SU-DHL-6 (cell line): ENCODE data around the gene CACNB4.
"Not testable (repeated sequence)": the region's sequence is repeated elsewhere in the genome, so short reads cannot be mapped to it uniquely, and the experiment has no call there.

ENCODE experiments used
- H2AFZ ChIP-seq: fragments of 200-600 bp; sonication (generic); 2 replicates; pipeline ENCODE4 v1.6.1; 2014; ENCODE audit warnings: low read depth, mild to moderate bottlenecking, moderate library complexity, mixed read lengths, antibody characterized with exemption, low read length; ENCODE audit not compliant: severe bottlenecking
- H3F3A ChIP-seq: fragments of 200-600 bp; shearing (Covaris generic); 2 replicates; pipeline ENCODE4 v1.6.0; 2016; ENCODE audit warnings: antibody characterized with exemption, mild to moderate bottlenecking; ENCODE audit not compliant: insufficient read depth
- H3K27ac ChIP-seq: fragments of 200-600 bp; sonication (generic); 2 replicates; pipeline ENCODE4 v1.5.1; 2016; ENCODE audit warnings: low read depth, mild to moderate bottlenecking, low read length, moderate library complexity, mixed read lengths
- H3K27me3 ChIP-seq: fragments of 200-600 bp; sonication (generic), shearing (Covaris generic); 2 replicates; pipeline ENCODE4 v1.6.0; 2014; ENCODE audit warnings: mild to moderate bottlenecking, low read length
- H3K36me3 ChIP-seq: fragments of 200-600 bp; sonication (generic); 2 replicates; pipeline ENCODE4 v1.6.1; 2014; ENCODE audit warnings: mild to moderate bottlenecking, low read length, mixed read lengths
- H3K4me2 ChIP-seq: fragments of 300-600, 200-600 bp; shearing (Covaris generic), sonication (generic); 2 replicates; pipeline ENCODE4 v1.6.0; 2014; ENCODE audit warnings: low read length, low read depth, mild to moderate bottlenecking; ENCODE audit not compliant: poor library complexity, severe bottlenecking
- H3K4me3 ChIP-seq: fragments of 200-600 bp; sonication (generic); 2 replicates; pipeline ENCODE4 v1.5.1; 2014; ENCODE audit warnings: antibody characterized with exemption, low read length, mild to moderate bottlenecking, mixed read lengths; ENCODE audit not compliant: insufficient read depth, poor library complexity, severe bottlenecking
- H3K79me2 ChIP-seq: fragments of 200-600 bp; sonication (generic); 2 replicates; pipeline ENCODE4 v1.6.1; 2014; ENCODE audit warnings: mild to moderate bottlenecking, low read length, moderate library complexity; ENCODE audit not compliant: insufficient read depth
- H3K9ac ChIP-seq: fragments of 200-600 bp; sonication (generic); 2 replicates; pipeline ENCODE4 v1.7.0; 2014; ENCODE audit warnings: mild to moderate bottlenecking, low read length
- H3K9me2 ChIP-seq: fragments of 200-600 bp; sonication (generic); replicated peaks from 2 replicates; pipeline ENCODE4 v1.6.1; 2014; ENCODE audit warnings: low read length; ENCODE audit not compliant: insufficient read depth
- H3K9me3 ChIP-seq: fragments of 200-600 bp; sonication (generic); 2 replicates; pipeline ENCODE4 v1.6.1; 2014; ENCODE audit warnings: low read length, mixed read lengths; ENCODE audit not compliant: insufficient read depth
- H4K20me1 ChIP-seq: fragments of 200-600 bp; sonication (generic); 2 replicates; pipeline ENCODE4 v1.6.1; 2014; ENCODE audit warnings: low read depth, mild to moderate bottlenecking, antibody characterized with exemption, low read length, moderate library complexity, mixed read lengths
- EZH2phosphoT487 ChIP-seq: fragments of 200-600 bp; sonication (generic), shearing (Covaris generic); conservative IDR thresholded peaks from 2 replicates; pipeline ENCODE4 v1.6.1; 2018; ENCODE audit warnings: mild to moderate bottlenecking, antibody characterized with exemption, low read length, moderate library complexity, mixed read lengths
- TF ChIP-seq, protein P1 (sequence below): fragments of 200-600 bp; sonication (generic); IDR thresholded peaks from one replicate; pipeline ENCODE4 v1.5.1; 2017; ENCODE audit warnings: antibody characterized with exemption, mild to moderate bottlenecking, low read length, moderate library complexity; ENCODE audit not compliant: insufficient read depth, poor library complexity, severe bottlenecking

CACNB4 gene

DNA sequence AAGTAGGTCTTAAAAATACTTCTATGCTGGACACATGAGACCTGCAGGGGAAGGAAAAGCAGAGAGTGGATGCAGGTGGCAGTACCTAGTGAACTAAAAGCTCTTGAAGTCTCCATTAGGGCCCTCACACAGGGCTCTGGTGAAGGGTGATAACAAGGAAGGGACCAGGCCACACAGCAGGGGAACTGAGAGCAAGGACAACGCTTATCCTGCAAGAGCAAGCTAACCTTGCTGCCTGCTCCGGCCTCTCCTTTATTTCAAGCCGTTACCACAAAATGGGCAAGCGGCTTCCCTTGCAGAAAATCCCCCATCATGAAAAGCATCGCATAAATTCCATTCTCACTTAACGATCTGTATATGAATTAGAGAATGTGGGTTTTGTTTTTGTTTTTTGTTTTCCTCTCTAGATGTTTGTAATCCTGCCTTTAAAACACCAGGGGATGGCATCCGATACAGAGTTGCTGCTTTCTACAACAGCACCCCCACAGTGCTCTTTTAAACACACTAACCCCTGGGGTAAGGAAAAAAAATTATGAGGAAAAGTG, 64.5 kb downstream of the CACNB4 start:
- no peaks in the 10 kb centered on the region for H3K27me3 ChIP-seq
- TF ChIP-seq, protein P1, sequence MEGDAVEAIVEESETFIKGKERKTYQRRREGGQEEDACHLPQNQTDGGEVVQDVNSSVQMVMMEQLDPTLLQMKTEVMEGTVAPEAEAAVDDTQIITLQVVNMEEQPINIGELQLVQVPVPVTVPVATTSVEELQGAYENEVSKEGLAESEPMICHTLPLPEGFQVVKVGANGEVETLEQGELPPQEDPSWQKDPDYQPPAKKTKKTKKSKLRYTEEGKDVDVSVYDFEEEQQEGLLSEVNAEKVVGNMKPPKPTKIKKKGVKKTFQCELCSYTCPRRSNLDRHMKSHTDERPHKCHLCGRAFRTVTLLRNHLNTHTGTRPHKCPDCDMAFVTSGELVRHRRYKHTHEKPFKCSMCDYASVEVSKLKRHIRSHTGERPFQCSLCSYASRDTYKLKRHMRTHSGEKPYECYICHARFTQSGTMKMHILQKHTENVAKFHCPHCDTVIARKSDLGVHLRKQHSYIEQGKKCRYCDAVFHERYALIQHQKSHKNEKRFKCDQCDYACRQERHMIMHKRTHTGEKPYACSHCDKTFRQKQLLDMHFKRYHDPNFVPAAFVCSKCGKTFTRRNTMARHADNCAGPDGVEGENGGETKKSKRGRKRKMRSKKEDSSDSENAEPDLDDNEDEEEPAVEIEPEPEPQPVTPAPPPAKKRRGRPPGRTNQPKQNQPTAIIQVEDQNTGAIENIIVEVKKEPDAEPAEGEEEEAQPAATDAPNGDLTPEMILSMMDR = no peak
- no peak for TF ChIP-seq EZH2phosphoT487
- no peak overlapping the region for H3K9ac ChIP-seq
- no peak overlapping the region for H2AFZ ChIP-seq
- H3K4me2 ChIP-seq = no peak overlapping the region
- H3F3A ChIP-seq = no peaks in the 10 kb centered on the region
- no peak overlapping the region for H3K27ac ChIP-seq
- no peaks in the 10 kb centered on the region for H3K9me2 ChIP-seq
- no peak overlapping the region for H3K4me3 ChIP-seq
- H4K20me1 ChIP-seq = no peaks in the 10 kb centered on the region
- no peaks in the 10 kb centered on the region for H3K79me2 ChIP-seq
- H3K9me3 ChIP-seq = no peaks in the 10 kb centered on the region
- no peaks in the 10 kb centered on the region for H3K36me3 ChIP-seq

DNA sequence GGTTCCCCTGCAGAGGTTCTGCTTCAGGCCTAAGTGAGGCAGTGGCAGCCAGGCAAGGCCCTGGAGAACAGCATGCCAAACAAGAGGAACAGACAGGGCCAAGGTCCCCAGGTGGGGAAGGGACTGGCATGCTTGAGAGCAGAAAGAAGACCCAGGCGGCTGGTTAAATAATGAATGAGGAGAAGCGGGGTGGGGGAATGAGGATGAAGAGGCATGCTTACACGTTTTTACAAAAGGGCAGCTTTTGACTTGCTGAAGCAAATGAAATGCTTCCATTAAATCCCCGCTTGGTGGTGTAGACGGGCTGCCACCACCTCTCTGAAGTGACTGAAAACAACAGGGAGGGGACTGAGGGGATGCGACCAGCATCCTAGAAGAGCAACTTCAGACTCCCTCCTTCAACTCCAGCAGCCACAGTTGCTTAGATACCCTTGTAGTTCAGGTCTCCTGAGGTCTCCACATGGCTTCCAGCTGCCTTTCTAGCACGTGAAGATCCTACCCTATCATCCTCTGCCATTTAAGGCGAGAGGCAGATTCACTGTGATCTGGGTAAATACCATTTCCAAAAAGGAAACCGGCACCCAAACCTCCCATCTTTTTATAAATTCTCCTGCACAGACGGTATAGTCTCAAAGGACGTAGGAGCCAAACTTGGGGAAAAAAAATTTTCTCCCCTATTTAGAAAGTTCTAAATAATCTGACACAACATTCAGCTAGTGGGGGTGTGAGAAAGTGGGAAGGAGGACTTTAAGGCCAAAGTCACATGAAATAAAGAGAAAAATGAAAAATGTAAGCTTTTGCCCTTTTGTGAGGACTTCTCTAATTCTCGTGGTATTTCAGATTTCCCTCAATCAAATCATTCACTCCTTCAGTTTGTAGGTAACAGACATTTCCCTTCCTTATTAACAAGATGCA, 65.6 kb downstream of the CACNB4 start:
- Histone ChIP-seq H3K79me2 (no peaks in the 10 kb centered on the region), H2AFZ (no peak overlapping the region), H3K9me3 (no peaks in the 10 kb centered on the region), H3K9ac (no peak overlapping the region), H3K36me3 (no peaks in the 10 kb centered on the region), H3K27me3 (no peaks in the 10 kb centered on the region), H3K9me2 (no peaks in the 10 kb centered on the region), H4K20me1 (no peaks in the 10 kb centered on the region), H3K27ac (no peak overlapping the region), H3K4me3 (no peak overlapping the region), H3K4me2 (no peak overlapping the region), H3F3A (no peaks in the 10 kb centered on the region)
- TF ChIP-seq, protein P1 = no peak
- no peak for TF ChIP-seq EZH2phosphoT487

DNA sequence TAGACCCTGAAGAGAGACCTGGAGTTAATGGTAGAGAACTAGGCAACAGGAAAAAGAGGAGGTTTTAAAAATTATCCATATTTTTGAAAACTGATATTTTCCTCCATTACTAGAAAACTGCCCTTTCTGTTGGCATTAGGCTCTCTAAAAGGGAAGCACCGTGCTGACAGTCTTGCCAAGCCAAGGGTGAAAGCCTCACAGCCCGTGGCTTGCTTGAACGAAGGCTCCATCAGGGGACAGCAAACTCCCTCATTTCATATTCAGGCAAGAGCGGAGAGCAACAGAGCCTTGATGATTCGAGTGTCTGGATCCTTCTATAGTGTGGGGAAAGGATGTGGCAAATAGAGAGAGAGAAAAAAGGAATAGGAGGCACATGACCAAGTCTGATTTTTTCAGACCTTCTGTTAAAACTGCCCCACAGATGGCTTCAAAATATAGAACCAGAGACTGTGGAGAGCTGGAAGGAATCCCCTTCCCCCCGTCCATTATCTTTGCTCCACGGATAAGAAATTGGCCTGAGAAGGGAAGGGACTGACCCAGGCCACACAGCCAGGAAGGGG, 67.0 kb downstream of the CACNB4 start:
- Histone ChIP-seq H3K79me2 (no peaks in the 10 kb centered on the region), H3F3A (no peaks in the 10 kb centered on the region), H3K4me2 (no peak overlapping the region), H2AFZ (no peak overlapping the region), H3K9me3 (no peaks in the 10 kb centered on the region), H3K27me3 (no peaks in the 10 kb centered on the region), H3K9ac (no peak overlapping the region), H4K20me1 (no peaks in the 10 kb centered on the region), H3K9me2 (no peaks in the 10 kb centered on the region), H3K36me3 (no peaks in the 10 kb centered on the region), H3K27ac (no peak overlapping the region), H3K4me3 (no peak overlapping the region)
- TF ChIP-seq, protein P1 = no peak
- TF ChIP-seq EZH2phosphoT487 = no peak

DNA sequence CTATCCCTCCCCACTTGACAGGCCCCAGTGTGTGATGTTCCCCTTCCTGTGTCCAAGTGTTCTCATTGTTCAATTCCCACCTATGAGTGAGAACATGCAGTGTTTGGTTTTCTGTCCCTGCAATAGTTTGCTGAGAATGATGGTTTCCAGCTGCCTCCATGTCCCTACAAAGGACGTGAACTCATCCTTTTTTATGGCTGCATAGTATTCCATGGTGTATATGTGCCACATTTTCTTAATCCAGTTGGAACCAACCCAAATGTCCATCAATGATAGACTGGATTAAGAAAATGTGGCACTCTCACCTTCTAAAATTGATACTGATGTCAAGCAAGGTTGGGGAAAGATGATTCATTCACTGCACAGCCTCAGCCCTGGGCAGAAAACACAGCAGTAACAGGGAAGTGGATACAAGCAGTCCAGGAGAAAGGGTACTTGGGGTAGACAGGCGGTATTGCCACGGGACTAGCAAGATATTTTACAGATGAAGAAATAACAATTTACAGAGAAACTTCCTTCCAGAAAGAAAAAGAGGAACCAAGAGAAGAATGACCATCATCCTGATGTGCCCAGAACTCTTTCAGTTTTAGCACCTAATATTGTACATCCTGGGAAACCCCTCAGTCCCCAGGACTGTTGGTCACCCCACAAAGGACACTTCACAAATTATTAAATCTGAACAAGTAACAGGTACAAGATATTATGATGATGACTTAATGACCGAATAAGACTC, 68.1 kb downstream of the CACNB4 start:
- not testable (repeated sequence) for H3K27me3 ChIP-seq, H3K4me2 ChIP-seq, H3K36me3 ChIP-seq, H3K9me3 ChIP-seq, H3K9me2 ChIP-seq, H4K20me1 ChIP-seq, H2AFZ ChIP-seq, H3K27ac ChIP-seq, H3F3A ChIP-seq, H3K79me2 ChIP-seq, H3K9ac ChIP-seq, H3K4me3 ChIP-seq
